Astrocyte of the spinal cord (primary cell): ENCODE measurements around the gene NXPH4.

Experiments used
- DNase-seq: peaks from one replicate; pipeline ENCODE4 v3.0.0; 2011; ENCODE audit warnings: low read depth, low spot score
- H3K4me3 ChIP-seq: 2 replicates; pipeline ENCODE4 v1.5.1; 2011; ENCODE audit warnings: low read depth, mild to moderate bottlenecking, low read length, moderate library complexity
- CTCF ChIP-seq: IDR thresholded peaks from 2 replicates; pipeline ENCODE4 v1.5.1; 2012; ENCODE audit warnings: low read depth, mild to moderate bottlenecking, low read length, inconsistent platforms
- in situ Hi-C: cut with HindIII; loops from 2 replicates; pipeline ENCODE4 v1.10.0; 2017; ENCODE audit warnings: low sequenced_read_pairs

Gene NXPH4

GRCh38 chr12:57205186-57205585, 11.4 kb upstream of the NXPH4 start:
- H3K4me3 ChIP-seq = no peak overlapping the region
- in situ Hi-C loops = no loop called here
- TF ChIP-seq CTCF = no peak
- DNase-seq = no peak

GRCh38 chr12:57205931-57206330, 10.7 kb upstream of the NXPH4 start:
- DNase-seq = no peak
- in situ Hi-C loops = no loop called here
- TF ChIP-seq CTCF = no peak
- no peak overlapping the region for H3K4me3 ChIP-seq

- in situ Hi-C loops = no loop called here
- TF ChIP-seq CTCF = no peak
- H3K4me3 ChIP-seq = no peak overlapping the region
- no peak for DNase-seq
Measured at GRCh38 chr12:57207731-57208630, 8.6 kb upstream of the NXPH4 start.

- TF ChIP-seq CTCF = no peak
- no peak for DNase-seq
- in situ Hi-C loops = no loop called here
- no peak overlapping the region for H3K4me3 ChIP-seq
Measured at GRCh38 chr12:57208631-57209282, 7.8 kb upstream of the NXPH4 start.

- H3K4me3 ChIP-seq = no peak overlapping the region
- in situ Hi-C loops = no loop called here
- TF ChIP-seq CTCF = no peak
- DNase-seq = no peak
Measured at GRCh38 chr12:57209916-57210315, 6.7 kb upstream of the NXPH4 start.

GRCh38 chr12:57210461-57210860, 6.1 kb upstream of the NXPH4 start:
- H3K4me3 ChIP-seq = no peak overlapping the region
- no peak for DNase-seq
- in situ Hi-C loops = no loop called here
- TF ChIP-seq CTCF = no peak
